ENCODE measurements around the gene RASD2.

The RASD2 gene

GRCh38 chr22:35518811-35519210 is 21.8 kb upstream of the RASD2 start:
- DNase-seq (ENCODE audit: low spot score), result no peak

GRCh38 chr22:35519306-35520000 is 21.2 kb upstream of the RASD2 start:
- no peak for DNase-seq (ENCODE audit: low spot score)

GRCh38 chr22:35521358-35522224 is 19.0 kb upstream of the RASD2 start:
- DNase-seq (ENCODE audit: low spot score), result no peak

- no peak for DNase-seq (ENCODE audit: low spot score)
Measured at GRCh38 chr22:35522225-35523149, 18.1 kb upstream of the RASD2 start.

- DNase-seq (ENCODE audit: low spot score), result no peak
Measured at GRCh38 chr22:35523167-35523947, 17.3 kb upstream of the RASD2 start.

GRCh38 chr22:35524966-35525686 is 15.5 kb upstream of the RASD2 start:
- DNase-seq (ENCODE audit: low spot score), result no peak

- no peak for DNase-seq (ENCODE audit: low spot score)
Measured at GRCh38 chr22:35525687-35526332, 14.8 kb upstream of the RASD2 start.

- no peak for DNase-seq (ENCODE audit: low spot score)
Measured at GRCh38 chr22:35526333-35526979, 14.2 kb upstream of the RASD2 start.

- DNase-seq (ENCODE audit: low spot score), result no peak
Measured at GRCh38 chr22:35528927-35529326, 11.7 kb upstream of the RASD2 start.

- DNase-seq (ENCODE audit: low spot score), result no peak
Measured at GRCh38 chr22:35530700-35531099, 9.9 kb upstream of the RASD2 start.

GRCh38 chr22:35531202-35531601 is 9.4 kb upstream of the RASD2 start:
- no peak for DNase-seq (ENCODE audit: low spot score)

- no peak for DNase-seq (ENCODE audit: low spot score)
Measured at GRCh38 chr22:35531676-35532075, 9.0 kb upstream of the RASD2 start.

- DNase-seq (ENCODE audit: low spot score), result no peak
Measured at GRCh38 chr22:35533365-35534029, 7.1 kb upstream of the RASD2 start.

GRCh38 chr22:35534091-35534490 is 6.5 kb upstream of the RASD2 start:
- DNase-seq (ENCODE audit: low spot score), result no peak

GRCh38 chr22:35537232-35537631 is 3.4 kb upstream of the RASD2 start:
- DNase-seq (ENCODE audit: low spot score), result no peak

GRCh38 chr22:35538801-35539321 is 1.8 kb upstream of the RASD2 start:
- no peak for DNase-seq (ENCODE audit: low spot score)

GRCh38 chr22:35539487-35539886 is 1.1 kb upstream of the RASD2 start:
- no peak for DNase-seq (ENCODE audit: low spot score)

- DNase-seq (ENCODE audit: low spot score), result no peak
Measured at GRCh38 chr22:35539910-35540594, 579 bp upstream of the RASD2 start.

Data from hematopoietic multipotent progenitor cell treated with erythropoietin and hydrocortisone succinate and interleukin-3 and kit ligand, for 17 days (in vitro differentiated cells).